HG03439 (cell line): ENCODE results near the gene GTF2H2.
"Not testable (repeated sequence)": the region's sequence is repeated elsewhere in the genome, so short reads cannot be mapped to it uniquely, and the experiment has no call there.

ENCODE experiments used
- ATAC-seq: cut with Tn5 transposase; IDR thresholded peaks from one replicate; pipeline ENCODE4 v1.9.1; 2021; ENCODE audit warnings: mild to moderate bottlenecking, moderate library complexity; ENCODE audit not compliant: unreplicated experiment

Gene GTF2H2

DNA sequence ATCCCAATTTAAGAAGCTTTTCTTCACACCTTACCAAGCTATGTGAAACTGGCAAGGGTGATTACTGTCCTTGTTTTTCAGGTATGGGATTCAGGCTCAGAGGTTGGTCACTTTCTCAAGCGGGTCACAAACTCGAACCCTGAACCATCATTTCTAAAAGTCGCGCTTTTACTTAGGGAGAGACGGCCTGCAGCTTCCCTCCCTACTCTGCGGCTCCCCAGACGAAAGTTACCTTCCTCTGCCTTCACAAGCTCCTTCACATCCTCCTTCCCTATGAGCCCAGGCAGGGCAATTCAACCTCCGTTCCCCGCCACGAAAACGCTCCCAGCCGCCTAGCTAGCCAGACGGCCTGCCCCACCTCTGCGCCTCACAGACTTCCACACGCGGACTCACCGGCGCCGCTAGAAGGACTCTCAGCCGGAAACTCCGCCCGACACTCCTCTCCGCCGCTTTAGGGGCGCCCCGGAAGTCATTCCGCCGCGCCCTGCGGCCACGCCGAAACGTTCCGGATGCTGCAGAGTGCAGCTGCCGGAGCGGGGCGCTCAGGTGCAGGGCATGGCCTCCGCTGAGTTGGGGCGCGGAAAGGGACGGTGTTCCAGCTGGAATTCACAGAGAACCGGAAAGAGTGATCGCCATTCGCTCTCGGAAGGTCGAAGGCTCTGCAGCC lies at the start of gene GTF2H2:
GTF2H2 (minus strand) TSS at position 415 of the 667 bp plus-strand sequence. CDS start 4,913 bp downstream, outside the sequence.
- peak; percentile 93 for ATAC-seq

GRCh38 chr5:71109730-71110275 lies 42.3 kb upstream of the GTF2H2 start:
- not testable (repeated sequence) for ATAC-seq

DNA sequence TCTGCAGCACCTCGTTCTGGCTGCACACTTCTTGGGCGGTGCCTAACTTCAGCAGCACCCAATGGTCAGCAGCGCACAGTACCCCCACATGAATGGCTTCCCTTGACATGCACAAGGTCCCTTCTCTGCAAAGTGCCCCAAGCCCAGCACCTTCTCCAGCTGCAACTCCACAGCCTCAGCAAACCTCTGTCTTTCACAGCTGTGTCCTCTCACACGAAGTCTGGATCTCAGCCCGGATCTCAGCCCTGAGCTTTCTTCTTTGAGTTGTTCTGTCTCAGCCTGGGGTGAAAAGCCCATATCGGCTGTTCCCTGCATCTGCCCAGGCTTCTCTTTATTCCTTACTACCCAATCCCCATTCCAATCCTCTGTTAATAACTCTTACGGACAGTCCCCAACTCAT lies 32.5 kb upstream of the GTF2H2 start:
- ATAC-seq = not testable (repeated sequence)

DNA sequence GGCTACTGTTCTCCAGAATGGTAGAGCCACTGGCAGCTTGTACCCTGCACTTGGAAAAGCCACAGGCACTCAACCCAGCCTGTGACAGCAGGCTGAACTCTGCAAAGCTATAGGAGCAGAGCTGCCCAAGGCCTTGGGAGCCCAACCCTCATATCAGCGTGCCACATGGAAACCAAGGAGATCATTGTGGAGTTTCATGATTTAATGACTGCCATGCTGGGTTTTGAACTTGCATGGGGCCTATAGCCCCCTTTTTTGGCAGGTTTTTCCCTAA lies 30.4 kb upstream of the GTF2H2 start:
- ATAC-seq = not testable (repeated sequence)

DNA sequence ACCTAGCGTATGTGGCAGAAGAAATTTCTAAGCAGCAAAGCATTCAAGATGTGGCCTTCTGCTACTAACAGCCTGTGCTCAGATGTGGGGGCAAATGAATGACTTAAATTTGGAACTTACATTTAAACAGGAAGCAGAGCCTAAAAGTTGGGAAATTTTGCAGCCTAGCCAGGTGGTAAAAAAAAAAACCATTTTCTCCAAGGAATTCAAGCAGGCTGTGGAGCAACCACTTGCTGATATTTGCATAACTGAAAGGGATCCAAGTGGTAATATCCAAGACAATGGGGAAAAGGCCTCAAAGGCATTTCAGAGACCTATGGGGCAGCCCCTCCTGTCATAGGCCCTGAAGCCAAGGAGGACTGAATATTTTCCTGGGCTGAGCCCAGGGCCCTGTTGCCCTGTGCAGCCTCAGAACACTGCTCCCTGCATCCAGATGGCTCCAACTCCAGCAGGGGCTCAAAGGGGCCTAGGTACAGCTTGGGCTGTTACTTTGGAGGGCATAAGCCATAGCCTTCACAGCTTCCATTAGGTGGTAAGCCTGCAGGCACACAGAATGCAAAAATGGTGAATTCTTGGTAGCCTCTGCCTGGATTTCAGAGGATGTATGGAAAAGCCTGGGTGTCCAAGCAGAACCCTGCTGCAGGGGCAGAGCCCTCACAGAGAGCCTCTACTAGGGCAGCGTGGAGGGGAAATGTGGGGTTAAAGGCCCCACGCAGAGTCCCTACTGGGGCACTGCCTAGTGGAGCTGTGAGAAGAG lies 29.9 kb upstream of the GTF2H2 start:
- ATAC-seq = not testable (repeated sequence)

DNA sequence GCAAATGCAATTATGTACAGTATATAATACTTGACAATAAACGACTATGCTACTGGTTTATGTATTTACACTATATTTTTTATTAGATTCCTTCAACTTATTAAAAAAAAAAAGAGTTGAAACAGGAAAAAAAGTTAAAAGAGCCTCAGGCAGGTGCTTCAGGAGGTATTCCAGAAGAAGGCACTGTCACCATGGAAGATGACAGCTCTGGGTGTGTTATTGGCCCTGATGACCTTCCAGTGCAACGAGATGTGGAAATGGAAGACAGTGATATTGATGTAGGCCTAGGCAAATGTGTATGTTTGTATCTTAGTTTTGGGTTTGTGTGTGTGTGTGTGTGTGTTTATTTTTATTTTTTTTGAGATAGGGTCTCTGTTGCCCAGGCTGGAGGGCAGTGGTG lies 22.3 kb upstream of the GTF2H2 start:
- not testable (repeated sequence) for ATAC-seq

DNA sequence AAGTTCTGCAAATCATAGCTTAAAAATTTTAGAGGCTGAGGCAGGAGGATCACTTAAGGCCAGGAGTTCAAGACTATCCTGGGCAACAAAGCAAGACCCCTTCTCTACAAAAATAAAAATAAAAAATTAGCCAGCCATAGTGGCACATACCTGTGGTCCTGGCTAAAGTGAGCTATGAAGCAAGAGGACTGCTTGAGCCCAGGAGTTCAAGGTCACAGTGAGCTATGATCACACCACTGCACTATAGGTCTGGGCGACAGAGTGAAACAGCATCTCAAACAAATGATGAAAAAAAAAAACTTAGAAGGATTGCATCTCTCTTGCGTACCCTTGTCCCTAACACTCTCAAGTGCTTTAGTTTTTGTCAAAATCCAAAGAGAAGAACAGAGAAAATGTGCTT lies 21.3 kb upstream of the GTF2H2 start:
- ATAC-seq = not testable (repeated sequence)

DNA sequence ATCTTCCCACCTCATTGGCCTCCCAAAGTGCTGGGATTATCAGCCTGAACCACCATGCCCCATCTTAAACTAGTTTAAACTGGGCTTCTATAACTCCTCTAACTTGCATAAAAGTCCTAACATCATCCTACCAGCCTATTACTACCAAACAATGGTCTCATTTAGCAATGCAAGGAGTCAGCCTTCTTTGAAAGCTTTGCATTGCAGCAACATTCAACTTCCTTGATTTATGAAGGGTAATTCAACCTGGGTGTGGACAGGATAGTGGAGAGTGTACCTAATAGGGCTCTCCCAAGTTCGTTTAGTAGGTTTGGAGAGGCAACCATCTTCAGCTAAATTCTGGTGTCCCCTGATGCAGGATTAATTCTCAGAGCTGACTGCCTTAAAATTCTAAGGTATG lies 18.7 kb upstream of the GTF2H2 start:
- not testable (repeated sequence) for ATAC-seq

- not testable (repeated sequence) for ATAC-seq
Observed at GRCh38 chr5:71084280-71085063, 17.0 kb upstream of the GTF2H2 start.

DNA sequence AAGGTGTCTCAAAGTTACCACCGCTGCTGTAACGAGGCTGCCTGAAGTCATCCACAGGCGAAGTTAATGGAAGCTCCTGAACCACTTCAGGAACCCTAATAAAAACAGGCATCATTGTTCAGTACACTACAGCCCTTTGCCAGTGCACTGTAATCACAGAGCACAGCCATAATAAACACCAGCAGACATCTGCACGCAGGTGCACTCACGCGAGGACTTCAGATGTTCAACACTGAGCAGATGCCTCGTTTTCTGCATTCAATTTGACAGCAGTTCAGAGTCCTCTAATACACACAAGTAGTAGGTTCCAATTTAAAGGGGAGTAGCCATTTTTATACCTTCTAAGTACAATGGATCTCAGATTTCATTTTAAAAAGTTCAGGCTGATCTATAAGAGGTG lies 15.4 kb upstream of the GTF2H2 start:
- not testable (repeated sequence) for ATAC-seq

- ATAC-seq = not testable (repeated sequence)
Observed at GRCh38 chr5:71082340-71082739, 14.9 kb upstream of the GTF2H2 start.

DNA sequence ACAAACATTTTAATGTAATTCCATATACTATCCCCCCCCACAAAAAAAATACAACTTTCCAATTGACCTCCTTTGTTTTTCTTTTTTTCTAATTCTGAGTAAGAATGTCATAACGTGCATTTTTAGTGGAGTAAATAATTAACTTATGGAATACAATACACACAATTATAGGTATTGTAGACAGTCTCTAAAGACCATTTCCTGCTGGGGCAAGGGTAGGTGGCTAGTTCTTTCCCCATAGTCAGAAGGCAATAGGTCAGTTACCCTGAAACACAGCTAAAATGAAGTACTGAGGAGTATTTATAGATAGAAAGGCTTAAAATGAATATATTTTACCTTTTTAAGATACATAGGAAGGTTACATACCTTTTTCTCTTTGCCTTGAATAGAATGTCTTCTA lies 6.2 kb downstream of the GTF2H2 start:
- not testable (repeated sequence) for ATAC-seq

DNA sequence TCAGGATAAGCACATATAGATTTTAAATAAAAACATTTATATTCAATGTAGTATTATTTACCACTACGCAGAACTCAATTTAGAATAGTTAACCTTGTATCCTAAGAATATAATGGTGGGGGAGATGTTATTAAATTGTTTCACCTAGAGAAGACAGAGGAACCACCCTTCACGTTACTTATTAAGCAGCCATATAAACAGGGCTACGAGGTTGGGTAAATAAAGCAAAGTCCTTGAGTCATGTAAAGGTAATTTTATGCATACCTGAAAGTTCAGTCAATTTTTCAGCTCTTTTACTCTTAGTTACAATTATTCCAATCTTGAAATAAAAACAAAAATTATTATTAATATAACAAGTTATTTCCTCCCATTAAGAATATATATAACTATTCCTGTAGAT lies 8.1 kb downstream of the GTF2H2 start:
- not testable (repeated sequence) for ATAC-seq

DNA sequence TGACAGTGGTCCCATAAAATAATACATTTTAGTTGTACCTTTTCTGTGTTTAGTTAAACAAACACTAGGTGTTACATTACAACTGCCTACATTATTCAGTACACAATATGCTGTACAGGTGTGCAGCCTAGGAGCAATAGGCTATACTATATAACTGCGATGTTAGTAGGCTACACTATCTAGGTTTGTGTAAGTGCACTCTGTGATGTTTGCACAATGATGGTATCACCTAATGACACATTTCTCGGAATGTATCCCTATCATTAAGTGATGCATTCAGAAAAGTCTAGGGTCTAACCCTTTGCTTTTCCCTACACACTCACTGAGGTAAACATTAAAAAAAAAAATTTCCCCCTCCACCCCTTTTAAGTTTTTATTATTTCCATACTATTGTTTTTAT lies 22.7 kb downstream of the GTF2H2 start:
- not testable (repeated sequence) for ATAC-seq

GRCh38 chr5:71044128-71044527 lies 23.3 kb downstream of the GTF2H2 start:
- not testable (repeated sequence) for ATAC-seq

DNA sequence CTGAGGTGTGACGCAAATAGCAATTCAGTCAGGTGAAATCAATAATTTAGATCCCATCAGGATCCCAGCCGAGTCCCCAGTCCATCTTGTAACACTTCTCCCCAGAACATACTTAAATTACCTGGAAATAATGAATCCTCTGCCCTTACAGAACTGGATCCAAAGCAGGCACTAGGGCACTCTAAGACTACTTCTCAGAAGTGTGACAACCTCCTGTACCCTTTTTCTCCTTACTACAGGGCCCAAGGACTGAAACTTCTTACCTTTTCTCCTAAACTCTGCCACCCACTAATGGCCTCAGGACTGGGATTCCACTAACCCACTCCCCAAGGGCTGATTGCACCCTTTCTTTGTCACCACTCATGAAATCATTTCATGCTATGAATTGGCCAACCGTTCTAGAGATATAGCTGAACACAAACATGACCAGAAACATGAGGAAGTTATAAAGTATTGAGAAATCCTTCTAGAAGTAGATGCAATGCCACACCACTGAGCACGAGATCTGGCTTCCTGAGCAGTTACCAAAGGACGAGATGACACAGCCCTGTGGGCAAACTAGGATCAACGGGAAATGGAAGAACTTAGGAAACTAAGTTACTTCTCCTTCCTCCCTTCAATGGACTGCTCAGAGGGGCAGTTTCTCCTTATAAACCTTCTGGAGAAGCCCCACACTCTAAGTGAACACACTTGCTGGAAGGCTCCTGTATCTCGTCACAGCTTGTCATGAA lies 36.3 kb downstream of the GTF2H2 start:
- not testable (repeated sequence) for ATAC-seq

- ATAC-seq = not testable (repeated sequence)
Observed at GRCh38 chr5:71025289-71025953, 42.1 kb downstream of the GTF2H2 start, which contains the start of gene NAIP. Gene NAIP, minus strand, starts transcription at chr5:71025339. Its CDS starts 12,424 bp downstream, at chr5:71012915.

- not testable (repeated sequence) for ATAC-seq
Observed at GRCh38 chr5:71020643-71021042, 46.8 kb downstream of the GTF2H2 start.

DNA sequence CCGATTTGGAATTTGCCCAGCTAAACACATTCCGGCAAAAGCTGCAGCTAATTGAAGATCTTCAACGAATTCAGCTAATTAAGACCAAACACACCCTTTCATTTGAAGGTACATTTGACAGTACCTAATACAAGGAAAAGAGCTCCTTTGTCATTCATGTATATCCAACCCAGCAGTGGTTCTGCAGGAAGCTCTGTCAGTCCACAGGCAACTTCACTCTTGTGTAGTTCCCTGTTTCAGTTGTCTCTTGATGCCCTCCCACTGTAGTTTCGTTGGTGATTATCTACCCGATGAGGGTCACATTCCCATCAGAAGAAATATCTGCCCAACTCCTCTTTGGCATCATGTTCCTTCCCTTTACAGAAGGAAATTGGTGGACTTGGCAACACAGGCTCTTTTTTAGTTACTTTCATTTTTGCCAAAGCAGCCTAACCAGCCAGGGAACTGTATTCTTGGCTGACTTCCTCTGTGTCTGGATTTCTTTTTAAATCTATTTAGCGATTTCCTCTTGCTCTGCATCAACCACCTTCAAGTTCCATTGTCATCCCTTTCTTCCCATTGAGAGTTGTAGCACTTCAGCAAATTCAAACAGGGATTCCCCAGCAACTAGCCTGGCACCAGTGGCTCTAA lies 49.0 kb downstream of the GTF2H2 start:
- ATAC-seq = not testable (repeated sequence)
